GDM1 (cell line): ENCODE data around the gene LRIF1.
"Not testable (repeated sequence)": the region's sequence is repeated elsewhere in the genome, so short reads cannot be mapped to it uniquely, and the experiment has no call there.

Source experiments
- DNase-seq: peaks from one replicate; lab custom pipeline; 2025; lab: John Stamatoyannopoulos, UW

LRIF1 gene

GRCh38 chr1:110948038-110948810 is 15.5 kb downstream of the LRIF1 start:
- no peak for DNase-seq

DNA sequence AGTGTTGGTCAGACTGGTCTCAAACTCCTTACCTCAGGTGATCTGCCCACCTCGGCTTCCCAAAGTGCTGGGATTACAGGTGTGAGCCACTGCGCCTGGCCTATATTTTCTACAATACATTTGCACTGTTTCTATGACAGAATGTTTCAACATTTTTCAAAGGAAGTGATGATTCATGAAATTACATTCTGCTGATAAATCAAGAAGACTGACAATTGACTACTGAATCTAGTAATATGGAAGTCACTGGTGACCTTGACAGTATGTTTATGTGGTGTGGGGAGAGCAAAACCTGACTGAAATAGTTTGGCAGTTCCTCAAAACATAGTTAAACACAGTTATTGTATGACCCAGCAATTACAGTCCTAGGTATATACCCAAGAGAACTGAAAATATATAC is 18.1 kb downstream of the LRIF1 start:
- no peak for DNase-seq

DNA sequence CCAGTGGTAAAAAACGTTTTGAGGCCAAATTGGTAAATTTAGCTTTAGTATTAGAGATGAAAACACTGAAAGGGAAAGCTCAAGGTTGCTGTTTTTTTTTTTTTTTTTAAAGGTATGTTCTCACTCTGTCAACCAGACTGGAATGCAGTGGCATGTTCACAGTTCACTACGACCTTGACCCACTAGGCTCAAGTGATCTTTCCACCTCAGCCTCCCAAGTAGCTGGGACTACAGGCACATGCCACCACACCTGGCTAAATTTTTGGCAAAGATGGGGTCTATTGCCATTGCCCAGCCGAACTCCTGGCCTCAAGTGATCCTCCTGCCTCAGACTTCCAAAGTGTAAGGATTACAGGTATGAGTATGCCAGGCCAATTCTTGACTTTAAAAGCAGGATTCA is 18.9 kb downstream of the LRIF1 start:
- no peak for DNase-seq

GRCh38 chr1:110936567-110936966 is 27.2 kb downstream of the LRIF1 start:
- DNase-seq: no peak

DNA sequence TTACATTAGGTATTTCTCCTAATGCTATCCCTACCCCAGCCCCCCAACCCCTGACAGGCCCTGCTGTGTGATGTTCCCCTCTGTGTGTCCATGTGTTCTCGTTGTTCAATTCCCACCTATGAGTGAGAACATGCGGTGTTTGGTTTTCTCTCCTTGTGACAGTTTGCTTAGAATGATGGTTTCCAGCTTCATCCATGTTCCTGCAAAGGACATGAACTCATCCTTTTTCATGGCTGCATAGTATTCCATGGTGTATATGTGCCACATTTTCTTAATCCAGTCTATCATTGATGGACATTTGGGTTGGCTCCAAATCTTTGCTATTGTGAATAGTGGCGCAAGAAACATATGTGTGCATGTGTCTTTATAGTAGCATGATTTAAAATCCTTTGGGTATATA is 32.6 kb downstream of the LRIF1 start:
- DNase-seq: not testable (repeated sequence)

DNA sequence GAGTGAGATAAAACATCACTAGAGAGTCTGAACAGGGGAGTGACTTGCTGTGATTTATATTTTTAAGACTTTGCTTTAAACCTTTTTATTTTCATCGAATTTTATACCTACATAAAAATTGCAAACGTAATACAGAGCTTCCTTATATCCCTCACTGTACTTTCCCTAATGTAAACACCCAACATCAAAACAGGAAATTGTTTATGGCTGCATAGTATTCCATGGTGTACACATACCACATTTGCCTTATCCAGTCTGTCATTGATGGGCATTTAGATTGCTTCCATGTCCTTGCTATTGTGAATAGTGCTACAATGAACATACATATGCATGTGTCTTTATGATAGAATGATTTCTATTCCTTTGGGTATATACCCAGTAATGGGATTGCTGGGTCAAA is 34.8 kb downstream of the LRIF1 start:
- DNase-seq: no peak

DNA sequence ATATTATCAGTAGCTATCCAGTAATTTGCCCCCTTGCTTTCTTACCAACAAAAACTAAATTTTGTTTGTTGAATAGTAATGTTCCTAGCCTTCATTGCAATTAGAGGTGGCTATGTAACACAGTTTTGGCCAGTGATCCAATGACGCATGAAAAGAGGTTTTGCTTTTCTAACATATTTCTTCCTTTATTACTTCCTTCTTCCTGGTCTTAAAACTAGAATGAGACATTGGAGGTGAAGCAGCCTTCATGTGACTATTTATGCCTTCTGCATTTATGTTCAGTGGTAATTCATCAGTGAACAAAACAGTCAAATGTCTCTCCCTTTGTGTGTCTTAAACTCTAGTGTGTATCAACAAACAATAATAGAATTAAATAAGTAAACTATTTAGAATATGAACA is 35.5 kb downstream of the LRIF1 start:
- DNase-seq: no peak

DNA sequence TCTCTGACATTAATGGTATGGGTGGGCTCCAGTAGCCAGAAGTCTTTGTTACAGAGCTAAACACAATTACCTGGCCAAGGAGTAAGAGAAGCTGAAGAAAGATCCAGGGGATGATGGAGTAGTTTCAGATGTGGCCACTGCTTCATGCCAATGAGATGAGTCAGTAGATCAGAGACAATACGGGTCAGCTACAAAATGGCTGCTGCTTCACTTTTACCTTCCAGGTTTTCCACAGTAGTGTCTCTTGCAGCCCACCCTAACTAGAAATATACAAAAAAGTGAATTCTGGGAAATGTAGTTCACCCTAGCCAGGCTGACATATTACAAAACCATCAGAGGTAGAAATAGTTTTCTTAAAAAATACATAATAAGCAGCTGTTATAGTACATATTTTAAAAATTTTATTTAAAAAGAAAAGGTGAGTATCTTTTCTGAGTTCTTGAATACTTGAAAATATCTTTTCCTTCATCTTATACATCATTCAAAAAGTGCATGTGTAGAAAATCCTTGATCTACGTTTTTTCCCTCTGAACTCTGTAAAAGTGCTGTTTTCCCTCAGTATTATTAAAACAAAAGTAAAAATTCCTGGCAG is 36.1 kb downstream of the LRIF1 start:
- no peak for DNase-seq

DNA sequence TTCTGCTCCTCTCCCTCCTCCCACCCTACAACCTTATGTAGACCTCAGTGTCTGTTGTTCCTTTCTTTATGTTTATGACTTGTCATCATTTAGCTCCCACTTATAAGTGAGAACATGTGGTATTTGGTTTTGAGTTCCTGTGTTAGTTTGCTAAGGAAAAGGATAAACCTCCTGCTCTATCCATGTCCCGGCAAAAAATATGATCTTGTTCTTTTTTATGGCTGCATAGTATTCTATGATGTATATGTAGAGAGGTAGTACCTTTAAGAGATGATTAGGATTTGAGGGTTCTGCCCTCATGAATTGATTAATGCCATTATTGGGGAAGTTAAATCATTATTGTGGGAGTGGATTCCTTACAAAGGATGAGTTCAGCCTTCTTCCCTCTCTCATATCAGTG is 41.8 kb downstream of the LRIF1 start:
- DNase-seq: no peak

DNA sequence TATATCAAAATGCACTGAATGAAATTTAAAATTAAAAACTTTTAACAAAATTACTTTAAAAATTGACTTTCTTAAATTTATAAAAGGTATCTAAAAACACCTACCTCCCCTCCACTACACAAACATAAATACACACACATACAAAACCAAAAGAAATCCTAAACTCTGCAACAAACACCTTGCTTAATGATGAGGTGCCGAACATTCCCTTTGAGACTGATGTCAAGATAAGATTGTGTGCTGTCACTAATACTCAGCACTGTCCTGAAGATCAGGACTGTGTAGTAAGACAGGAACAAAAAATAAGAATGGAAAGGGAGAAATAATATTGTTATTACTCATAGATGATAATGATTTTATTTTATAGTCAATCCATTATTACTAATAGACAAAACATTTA is 45.7 kb downstream of the LRIF1 start:
- no peak for DNase-seq

GRCh38 chr1:110916669-110917306 is 46.9 kb downstream of the LRIF1 start:
- DNase-seq: peak; percentile 55

GRCh38 chr1:110916274-110916668 is 47.5 kb downstream of the LRIF1 start:
- DNase-seq: no peak

- DNase-seq: no peak
Measured at GRCh38 chr1:110915804-110916203, 47.9 kb downstream of the LRIF1 start.

DNA sequence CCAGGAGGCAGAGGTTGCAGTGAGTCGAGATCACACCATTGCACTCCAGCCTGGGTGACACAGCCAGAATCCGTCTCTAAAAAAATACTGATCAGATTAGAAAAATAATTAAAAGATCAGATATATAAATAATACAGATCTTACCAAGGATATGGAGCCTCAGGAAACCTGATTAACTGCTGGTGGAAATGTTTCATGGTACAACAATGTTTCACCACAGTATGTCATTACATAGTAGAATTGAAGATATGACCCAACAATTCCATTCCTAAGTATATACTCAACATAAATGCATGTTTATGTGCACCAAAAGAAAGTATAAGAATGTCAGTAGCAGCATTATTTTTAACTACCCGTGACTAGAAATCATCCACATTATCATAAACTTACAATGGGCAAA is 49.0 kb downstream of the LRIF1 start:
- DNase-seq: no peak

- no peak for DNase-seq
Measured at GRCh38 chr1:110912784-110913183, 50.9 kb downstream of the LRIF1 start.

DNA sequence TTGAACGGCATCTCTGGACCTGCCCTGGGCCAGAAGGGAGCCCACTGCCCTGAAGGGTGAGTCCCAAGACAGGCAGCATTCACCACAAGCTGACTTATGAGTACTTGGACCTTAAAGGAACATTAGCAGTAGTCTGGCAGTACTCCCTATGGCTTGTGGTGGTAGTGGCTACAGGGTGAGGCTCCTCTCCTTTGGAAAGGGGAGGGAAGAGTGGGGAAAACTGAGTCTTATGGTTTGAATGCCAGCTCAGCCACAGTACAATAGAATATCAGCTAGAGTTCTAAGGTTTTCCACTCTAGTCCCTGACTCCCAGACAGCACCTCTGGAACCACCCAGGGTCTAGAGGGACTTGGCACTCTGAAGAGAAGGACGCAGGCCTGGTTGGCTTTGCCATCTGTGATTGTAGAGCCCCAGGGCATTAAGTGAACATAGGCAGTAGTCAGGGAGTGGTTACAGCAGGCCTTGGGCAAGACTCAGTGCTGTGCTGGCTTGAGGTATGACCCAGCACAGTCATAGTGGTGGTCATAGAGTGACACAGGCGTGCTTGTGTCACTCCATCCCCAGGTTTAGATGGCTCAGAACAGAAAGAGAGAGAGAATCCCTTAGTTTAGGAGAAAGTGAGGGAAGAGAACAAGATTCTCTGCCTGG is 59.7 kb downstream of the LRIF1 start:
- no peak for DNase-seq

DNA sequence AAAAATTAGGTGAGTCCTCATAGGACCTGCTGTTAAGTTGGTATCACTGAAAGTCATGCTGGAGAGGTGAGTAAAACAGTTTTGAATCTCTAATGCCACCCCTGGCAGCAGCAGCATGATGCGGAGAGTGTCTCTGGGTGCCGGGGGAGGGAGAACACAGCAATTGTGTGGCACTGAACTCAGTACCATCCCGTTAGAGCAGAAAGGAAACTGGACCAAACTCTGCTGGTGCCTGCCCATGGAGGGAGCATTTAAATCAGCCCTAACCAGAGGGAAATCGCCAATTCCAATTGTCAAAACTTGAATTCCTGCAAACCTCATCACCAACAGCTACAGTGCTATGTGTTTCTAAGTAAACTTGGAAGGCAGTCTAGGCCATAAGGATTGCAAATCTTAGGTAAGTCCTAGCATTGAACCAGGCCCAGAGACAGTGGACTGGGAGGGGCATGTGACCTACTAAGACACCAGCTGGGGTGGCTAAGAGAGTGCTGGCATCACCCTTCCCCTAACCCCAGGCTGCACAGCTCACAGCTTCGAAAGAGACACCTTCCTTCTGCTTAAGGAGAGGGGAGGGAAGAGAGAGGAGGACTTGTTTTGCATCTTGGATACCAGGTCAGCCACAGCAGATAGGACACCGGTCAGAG is 60.8 kb downstream of the LRIF1 start:
- DNase-seq: no peak

DNA sequence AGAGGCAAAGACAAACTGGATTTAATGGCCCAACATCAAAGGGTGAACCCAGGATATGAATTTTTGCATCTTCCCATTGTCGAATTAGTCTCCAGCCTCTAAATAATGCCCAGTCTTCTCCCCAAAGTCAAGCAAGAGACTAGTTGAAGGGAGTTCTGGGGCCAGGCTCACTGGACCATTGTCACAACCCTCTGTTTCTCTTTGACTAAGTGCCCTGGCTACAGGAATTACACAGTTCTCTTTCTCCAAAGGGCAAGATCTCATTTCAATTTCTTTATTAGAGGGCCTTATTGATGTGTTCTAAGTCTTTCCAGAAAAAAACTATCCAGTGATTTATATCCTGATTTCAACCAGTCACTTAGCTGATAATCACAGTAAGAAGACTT is 64.3 kb downstream of the LRIF1 start:
- DNase-seq: no peak

DNA sequence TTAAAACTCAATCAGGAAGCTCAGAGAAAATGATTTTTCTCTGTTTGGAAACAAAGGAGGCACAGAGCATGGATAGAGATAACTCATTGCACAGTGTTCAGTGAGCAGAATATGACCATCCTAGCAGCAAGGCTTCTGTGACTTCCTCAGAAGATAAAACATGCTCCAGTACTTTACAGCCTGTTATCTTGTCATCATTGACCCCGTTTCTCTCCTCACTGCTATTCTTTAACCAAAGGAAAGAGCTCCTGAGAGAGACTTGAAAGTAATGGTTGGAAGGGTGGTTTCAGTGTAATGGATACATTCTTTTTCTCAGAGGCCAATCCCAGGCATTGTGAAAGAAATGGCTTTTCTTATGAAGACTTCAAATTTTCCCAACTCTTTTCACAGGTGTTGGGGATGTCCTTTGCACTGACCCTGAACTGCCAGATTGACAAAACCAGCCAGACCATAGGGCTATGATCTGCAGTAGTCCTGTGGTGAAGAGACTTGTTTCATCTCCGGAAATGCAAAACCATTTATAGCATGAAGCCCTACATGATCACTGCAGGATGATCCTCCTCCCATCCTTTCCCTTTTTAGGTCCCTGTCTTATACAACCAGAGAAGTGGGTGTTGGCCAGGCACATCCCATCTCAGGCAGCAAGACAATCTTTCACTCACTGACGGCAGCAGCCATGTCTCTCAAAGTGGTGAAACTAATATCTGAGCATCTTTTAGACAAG is 64.8 kb downstream of the LRIF1 start:
- no peak for DNase-seq

DNA sequence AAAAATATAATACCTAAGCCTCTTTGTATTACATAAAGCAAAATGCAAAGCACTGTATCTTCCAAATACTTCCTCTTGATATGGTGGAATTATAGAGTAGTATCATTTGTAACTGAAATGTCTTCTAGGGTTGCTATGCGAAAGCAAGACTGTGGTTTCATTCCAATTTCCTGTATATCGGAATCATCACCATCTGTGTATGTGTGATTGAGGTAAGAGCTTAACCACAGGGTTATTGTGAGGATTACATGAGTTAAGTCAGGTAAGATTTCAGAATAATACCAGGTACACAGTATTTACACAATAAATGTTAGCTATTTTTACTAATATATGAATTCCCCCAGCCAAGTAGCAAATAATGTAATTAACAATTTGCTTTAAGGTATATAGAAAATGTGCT is 66.0 kb downstream of the LRIF1 start:
- no peak for DNase-seq
